Gastroesophageal sphincter (tissue), 4 donors: Measurements from ENCODE around the gene MOB1B. TPM values are rescaled to one million over a fixed set of nuclear protein-coding genes. Genes with fewer than 3 reads are reported as not detected.

Experiments
- ATAC-seq: fragments of 150-250 bp; one replicate; pipeline ENCODE4 v1.9.1; 2016; ENCODE audit warnings: mild to moderate bottlenecking, moderate library complexity
- H3K27ac ChIP-seq, 4 donors: fragments of 200-600 bp; sonication (generic) in 3 of 4; 1 replicate in 3 of 4; 2 replicates in 1 of 4; pipeline ENCODE4 v1.5.1; 2016 to 2019
- H3K27me3 ChIP-seq: fragments of 200-600 bp; sonication (generic); one replicate; pipeline ENCODE4 v1.5.1; 2019
- H3K36me3 ChIP-seq, 2 donors: fragments of 200-600 bp; sonication (generic); one replicate each; pipeline ENCODE4 v1.5.1; 2019; ENCODE audit warnings: control low read depth in 1 of 2
- H3K4me1 ChIP-seq, 3 donors: fragments of 200-600 bp; sonication (generic); 1 replicate in 2 of 3; 2 replicates in 1 of 3; pipeline ENCODE4 v1.5.1; 2016 to 2019; ENCODE audit warnings: control low read depth in 2 of 3
- H3K4me3 ChIP-seq, 2 donors: fragments of 200-600 bp; sonication (generic); one replicate each; pipeline ENCODE4 v1.5.1; 2019; ENCODE audit warnings: mild to moderate bottlenecking in 1 of 2, moderate library complexity in 1 of 2
- H3K9me3 ChIP-seq, 3 donors: fragments of 200-600 bp; sonication (generic); one replicate each; pipeline ENCODE4 v1.5.1; 2017 to 2019; ENCODE audit warnings: control low read depth in 2 of 3
- CTCF ChIP-seq, 4 experiments: fragments of 200-600 bp in 2 of 4; fragments of 450-650 bp in 2 of 4; sonication (generic) in 1 of 4; IDR thresholded peaks; one replicate each; pipeline ENCODE4 v1.5.1; 2017 to 2019; ENCODE audit warnings: antibody characterized with exemption in 4 of 4, mild to moderate bottlenecking in 2 of 4, moderate library complexity in 2 of 4
- EP300 ChIP-seq: sonication (generic); formaldehyde crosslinking; IDR thresholded peaks from one replicate; pipeline ENCODE4 v1.6.1; 2017; ENCODE audit warnings: antibody characterized with exemption, mild to moderate bottlenecking
- POLR2A ChIP-seq, 2 donors: fragments of 450-650 bp; IDR thresholded peaks; one replicate each; pipeline ENCODE4 v1.6.1; 2017; ENCODE audit warnings: antibody characterized with exemption in 2 of 2, mild to moderate bottlenecking in 2 of 2, moderate library complexity in 1 of 2
- POLR2AphosphoS5 ChIP-seq: sonication (generic); formaldehyde crosslinking; IDR thresholded peaks from one replicate; pipeline ENCODE4 v1.6.1; 2017; ENCODE audit warnings: antibody characterized with exemption
- WGBS, 2 donors: methylation state at CpG; one replicate each; pipeline ENCODE4 v1.1.5; 2018; ENCODE audit warnings: low coverage in 1 of 2; 5-methylcytosine and 5-hydroxymethylcytosine counted together
- total RNA-seq, 4 donors: library from RNA; depleted of rRNA; stranded (reverse); fragments of >200 nt; gene quantifications; one replicate each; pipeline ENCODE4 v1.1.0, GENCODE V29; 2016

MOB1B gene
- total RNA-seq, 4 donors from 2014 or later: 19.6 to 31.5 (median 26.2) TPM

- Histone ChIP-seq H3K27me3 (no peaks in the 10 kb centered on the region), H3K36me3 (no peaks in the 10 kb centered on the region), H3K4me3 (no peak overlapping the region), H3K9me3 (no peaks in the 10 kb centered on the region), H3K4me1 (peaks cover 0 to 14% (median 0%) of the 10 kb centered on the region in 3 donors), H3K27ac (no peak overlapping the region)
- TF ChIP-seq POLR2A (IDR thresholded peaks at IDR 0.05): no peak
- no peak for TF ChIP-seq CTCF (IDR thresholded peaks at IDR 0.05)
- no peak for TF ChIP-seq POLR2AphosphoS5
- TF ChIP-seq EP300: no peak
- ATAC-seq: no peak
These were observed 40.9 kb downstream of the MOB1B start for GRCh38 chr4:70943114-70943513.

GRCh38 chr4:70945046-70945445 lies 42.9 kb downstream of the MOB1B start:
- 53 to 54% methylated on average over 3 of the region's 3 CpGs for WGBS, 2 donors
- Histone ChIP-seq H3K27ac (no peak overlapping the region), H3K4me3 (no peak overlapping the region), H3K36me3 (no peaks in the 10 kb centered on the region), H3K4me1 (peaks cover 0 to 24% (median 0%) of the 10 kb centered on the region in 3 donors), H3K27me3 (no peaks in the 10 kb centered on the region), H3K9me3 (no peaks in the 10 kb centered on the region)
- no peak for ATAC-seq
- no peak for TF ChIP-seq CTCF (IDR thresholded peaks at IDR 0.05)
- no peak for TF ChIP-seq POLR2A (IDR thresholded peaks at IDR 0.05)
- no peak for TF ChIP-seq EP300
- TF ChIP-seq POLR2AphosphoS5: no peak

- Histone ChIP-seq H3K4me3 (no peak overlapping the region), H3K27me3 (no peaks in the 10 kb centered on the region), H3K9me3 (no peaks in the 10 kb centered on the region), H3K36me3 (no peaks in the 10 kb centered on the region), H3K4me1 (peaks cover 0 to 24% (median 0%) of the 10 kb centered on the region in 3 donors), H3K27ac (no peak overlapping the region)
- ATAC-seq: no peak
- WGBS, 2 donors: 78 to 88% methylated on average over 3 of the region's 3 CpGs
- TF ChIP-seq POLR2A (IDR thresholded peaks at IDR 0.05) (no peak), EP300 (no peak), POLR2AphosphoS5 (no peak), CTCF (IDR thresholded peaks at IDR 0.05) (no peak)
These were observed 43.4 kb downstream of the MOB1B start for GRCh38 chr4:70945452-70946055.

- H3K27me3 ChIP-seq: no peaks in the 10 kb centered on the region
- H3K27ac ChIP-seq: no peak overlapping the region
- H3K9me3 ChIP-seq: no peaks in the 10 kb centered on the region
- TF ChIP-seq POLR2AphosphoS5: no peak
- no peak for TF ChIP-seq CTCF (IDR thresholded peaks at IDR 0.05)
- no peak for TF ChIP-seq EP300
- no peak for TF ChIP-seq POLR2A (IDR thresholded peaks at IDR 0.05)
- no peaks in the 10 kb centered on the region for H3K36me3 ChIP-seq
- H3K4me3 ChIP-seq: no peak overlapping the region
- peaks cover 0 to 24% (median 0%) of the 10 kb centered on the region in 3 donors for H3K4me1 ChIP-seq
- ATAC-seq: no peak
- 70 to 82% methylated on average over 4 of the region's 4 CpGs for WGBS, 2 donors
These were observed 44.8 kb downstream of the MOB1B start for GRCh38 chr4:70946939-70947338.

- no peaks in the 10 kb centered on the region for H3K9me3 ChIP-seq
- H3K4me3 ChIP-seq: no peak overlapping the region
- no peaks in the 10 kb centered on the region for H3K36me3 ChIP-seq
- peaks cover 0 to 24% (median 0%) of the 10 kb centered on the region in 3 donors for H3K4me1 ChIP-seq
- ATAC-seq: no peak
- H3K27me3 ChIP-seq: no peaks in the 10 kb centered on the region
- TF ChIP-seq POLR2AphosphoS5: no peak
- no peak for TF ChIP-seq EP300
- no peak for TF ChIP-seq CTCF (IDR thresholded peaks at IDR 0.05)
- no peak for TF ChIP-seq POLR2A (IDR thresholded peaks at IDR 0.05)
- no peak overlapping the region for H3K27ac ChIP-seq
- 71 to 81% methylated on average over 5 of the region's 5 CpGs for WGBS, 2 donors
These were observed 46.6 kb downstream of the MOB1B start for GRCh38 chr4:70948665-70949260.
